Stimulated activated naive CD4-positive, alpha-beta T cell treated with Interleukin-2 at 50 U/mL for 16 hours (primary cell): ENCODE measurements around the gene RANGRF.

ENCODE experiments used
- DNase-seq: peaks from one replicate; lab custom pipeline; 2025; lab: John Stamatoyannopoulos, UW

RANGRF gene

DNA sequence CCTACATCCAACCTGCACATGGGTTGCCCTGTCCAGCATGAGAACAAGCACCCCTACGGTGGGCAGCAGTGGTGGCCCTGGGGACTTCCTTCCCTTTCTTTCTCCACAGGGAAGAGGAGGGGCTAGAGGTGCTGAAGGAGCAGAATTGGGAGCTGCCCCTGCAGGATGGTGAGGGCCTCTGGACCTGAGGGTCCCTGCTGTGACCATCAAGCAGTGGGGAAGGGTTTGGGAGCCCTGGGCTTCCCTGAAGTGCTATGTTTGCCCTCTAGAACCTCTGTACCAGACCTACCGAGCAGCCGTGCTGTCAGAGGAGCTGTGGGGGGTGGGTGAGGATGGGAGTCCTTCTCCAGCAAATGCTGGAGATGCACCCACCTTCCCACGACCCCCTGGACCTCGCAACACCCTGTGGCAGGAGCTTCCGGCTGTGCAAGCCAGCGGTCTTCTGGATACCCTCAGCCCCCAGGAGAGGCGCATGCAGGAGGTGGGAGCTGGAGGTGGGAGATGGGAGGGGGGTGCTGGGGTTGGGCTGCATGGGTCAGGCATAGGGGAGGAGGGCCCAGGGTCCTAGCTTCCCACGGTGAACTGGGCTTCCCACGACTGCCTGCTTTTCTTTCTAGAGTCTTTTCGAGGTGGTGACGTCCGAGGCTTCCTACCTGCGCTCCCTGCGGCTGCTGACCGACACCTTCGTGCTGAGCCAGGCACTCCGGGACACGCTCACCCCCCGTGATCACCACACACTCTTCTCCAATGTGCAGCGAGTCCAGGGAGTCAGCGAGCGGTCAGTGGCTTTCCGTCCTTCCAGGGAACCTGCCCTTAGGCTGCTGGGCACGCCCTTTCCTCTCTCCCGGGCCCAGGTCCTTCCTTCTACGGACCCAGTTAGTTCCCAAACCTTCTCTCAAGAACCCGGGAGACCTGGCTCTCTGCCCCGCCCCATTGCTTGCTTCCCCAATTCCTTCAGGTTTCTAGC, 26.6 kb downstream of the RANGRF start:
- no peak for DNase-seq

DNA sequence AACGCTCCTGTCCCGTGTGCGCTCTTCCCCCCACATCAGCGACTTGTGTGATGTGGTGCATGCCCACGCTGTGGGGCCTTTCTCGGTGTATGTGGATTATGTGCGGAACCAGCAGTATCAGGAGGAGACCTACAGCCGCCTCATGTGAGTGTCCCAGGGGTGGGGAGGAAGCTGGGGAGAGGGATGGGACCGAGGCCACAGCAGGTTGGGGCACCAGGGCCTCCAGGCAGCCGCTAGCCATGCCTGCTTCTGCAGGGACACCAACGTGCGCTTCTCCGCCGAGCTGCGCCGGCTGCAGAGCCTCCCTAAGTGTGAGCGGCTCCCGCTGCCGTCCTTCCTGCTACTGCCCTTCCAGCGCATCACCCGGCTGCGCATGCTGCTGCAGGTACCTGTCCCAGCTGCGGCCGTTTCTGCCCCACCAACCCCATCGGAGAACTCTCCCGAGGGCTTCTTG, 27.3 kb downstream of the RANGRF start:
- DNase-seq: no peak

GRCh38 chr17:8318010-8318935, 29.8 kb downstream of the RANGRF start:
- DNase-seq: no peak

GRCh38 chr17:8320262-8320661, 31.8 kb downstream of the RANGRF start:
- no peak for DNase-seq

DNA sequence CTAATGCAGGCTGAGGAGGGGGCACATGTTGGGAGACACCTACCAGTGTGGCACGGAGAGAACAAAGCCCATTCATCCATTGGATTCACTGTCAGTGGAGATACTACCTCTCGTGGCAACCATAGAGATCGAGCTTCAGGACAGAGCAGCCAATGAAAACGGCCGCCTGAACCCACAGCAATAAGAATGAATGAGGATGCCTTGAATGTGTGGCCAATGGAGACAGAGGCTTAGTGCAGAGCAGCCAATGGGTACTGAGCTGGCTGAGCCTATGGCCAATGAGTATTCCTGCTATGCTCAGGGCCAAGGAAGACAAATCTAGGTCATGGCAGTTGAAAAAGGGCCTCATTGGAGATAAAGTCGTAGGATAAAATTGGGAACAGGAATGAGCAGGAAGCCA, 32.5 kb downstream of the RANGRF start:
- DNase-seq: no peak

DNA sequence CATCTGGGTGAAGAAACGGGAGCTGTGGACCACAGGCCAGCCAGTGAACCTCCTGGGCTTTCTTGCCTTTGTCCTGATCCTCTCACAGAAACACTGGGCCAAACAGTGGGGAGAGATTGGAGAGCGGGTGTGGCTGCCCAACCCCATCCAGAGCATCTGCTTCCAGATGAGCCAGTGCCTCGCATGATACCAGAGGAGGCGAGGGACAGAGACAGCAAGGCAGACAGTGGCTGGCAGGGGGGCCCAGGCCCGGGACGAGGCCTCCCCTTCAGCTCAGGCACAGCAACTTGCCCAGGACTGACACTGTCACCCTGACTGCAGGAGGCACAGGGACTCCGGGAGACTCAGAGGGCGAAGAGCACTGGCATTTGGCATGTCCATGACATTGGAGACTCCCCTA, 33.6 kb downstream of the RANGRF start:
- no peak for DNase-seq

- no peak for DNase-seq
These were observed 35.7 kb downstream of the RANGRF start for GRCh38 chr17:8324132-8324531.

DNA sequence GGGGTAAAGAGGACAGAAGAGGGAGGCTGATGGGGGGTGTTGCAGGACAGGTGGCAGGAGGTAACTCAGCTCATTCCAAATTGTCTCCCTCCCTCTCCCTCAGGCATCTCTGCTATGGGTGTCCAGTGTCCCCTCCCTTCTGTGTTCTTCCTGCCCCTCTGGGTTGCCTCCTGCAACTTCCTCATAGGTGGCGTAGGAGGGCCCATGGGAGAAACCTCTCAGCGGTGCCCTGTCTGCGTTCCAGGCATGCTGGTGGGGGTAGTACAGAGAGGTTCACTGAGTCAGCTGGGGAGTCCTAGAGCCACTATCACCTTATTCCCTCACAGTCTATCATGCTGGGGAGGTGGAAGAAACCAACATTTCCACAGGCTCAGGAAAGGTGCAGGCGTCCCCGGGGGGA, 36.5 kb downstream of the RANGRF start:
- no peak for DNase-seq

GRCh38 chr17:8326511-8327302, 38.2 kb downstream of the RANGRF start:
- no peak for DNase-seq

DNA sequence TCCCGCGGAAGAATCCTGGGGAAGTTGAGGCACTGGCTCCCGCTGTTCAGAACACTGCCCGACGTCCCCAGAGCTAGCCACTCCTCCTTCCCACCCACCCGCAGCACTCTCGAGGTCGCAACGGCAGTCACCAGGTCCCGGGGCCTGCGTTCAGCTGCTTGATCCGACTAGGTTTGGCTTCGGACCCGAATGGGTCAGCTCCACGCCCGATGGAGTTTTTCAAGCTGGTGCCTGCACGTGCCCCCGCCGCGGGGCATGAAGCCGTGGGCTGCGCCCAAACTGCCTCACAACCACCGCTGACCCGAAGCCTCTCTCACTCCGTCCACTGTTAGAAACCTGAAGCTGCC, 38.8 kb downstream of the RANGRF start:
- DNase-seq: no peak

DNA sequence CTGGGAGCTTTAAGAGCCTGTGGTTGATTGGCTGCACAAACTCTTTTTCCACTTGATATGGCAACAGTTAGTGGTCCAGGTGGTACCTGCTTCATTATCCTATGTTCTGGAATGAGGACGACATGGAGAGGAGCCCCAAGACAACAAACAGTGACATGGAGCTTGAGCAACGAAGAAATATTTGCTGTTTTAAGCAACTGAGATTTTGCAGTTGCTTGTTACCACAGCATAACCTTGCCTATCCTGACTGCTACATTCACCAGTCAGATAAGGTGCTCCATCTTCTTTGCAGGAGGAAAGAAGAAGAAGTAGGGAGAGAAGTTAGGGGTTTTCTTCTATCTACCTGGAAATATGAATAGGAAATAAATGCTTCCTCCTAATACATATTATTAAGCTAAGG, 43.7 kb downstream of the RANGRF start:
- DNase-seq: no peak

DNA sequence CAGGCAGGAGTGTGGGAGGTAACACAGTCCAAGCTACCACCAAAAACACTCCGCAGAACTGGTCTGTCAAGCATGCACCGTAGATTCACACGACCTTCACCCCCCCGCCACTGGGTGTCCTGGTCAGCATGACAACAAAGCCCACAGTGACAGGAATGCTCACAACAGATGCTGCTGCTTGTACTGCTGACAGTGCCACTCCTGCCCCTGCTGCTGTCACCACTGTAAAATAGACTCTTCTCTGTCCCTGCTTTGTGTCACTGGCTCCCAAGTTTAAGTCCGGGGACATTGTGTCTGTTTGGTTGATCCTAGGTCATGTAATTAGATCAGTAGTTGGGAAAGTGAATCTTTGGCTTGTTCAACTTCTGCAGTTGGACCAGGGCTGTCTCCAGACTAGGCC, 44.2 kb downstream of the RANGRF start:
- no peak for DNase-seq

- no peak for DNase-seq
These were observed 44.8 kb downstream of the RANGRF start for GRCh38 chr17:8333281-8333680.

DNA sequence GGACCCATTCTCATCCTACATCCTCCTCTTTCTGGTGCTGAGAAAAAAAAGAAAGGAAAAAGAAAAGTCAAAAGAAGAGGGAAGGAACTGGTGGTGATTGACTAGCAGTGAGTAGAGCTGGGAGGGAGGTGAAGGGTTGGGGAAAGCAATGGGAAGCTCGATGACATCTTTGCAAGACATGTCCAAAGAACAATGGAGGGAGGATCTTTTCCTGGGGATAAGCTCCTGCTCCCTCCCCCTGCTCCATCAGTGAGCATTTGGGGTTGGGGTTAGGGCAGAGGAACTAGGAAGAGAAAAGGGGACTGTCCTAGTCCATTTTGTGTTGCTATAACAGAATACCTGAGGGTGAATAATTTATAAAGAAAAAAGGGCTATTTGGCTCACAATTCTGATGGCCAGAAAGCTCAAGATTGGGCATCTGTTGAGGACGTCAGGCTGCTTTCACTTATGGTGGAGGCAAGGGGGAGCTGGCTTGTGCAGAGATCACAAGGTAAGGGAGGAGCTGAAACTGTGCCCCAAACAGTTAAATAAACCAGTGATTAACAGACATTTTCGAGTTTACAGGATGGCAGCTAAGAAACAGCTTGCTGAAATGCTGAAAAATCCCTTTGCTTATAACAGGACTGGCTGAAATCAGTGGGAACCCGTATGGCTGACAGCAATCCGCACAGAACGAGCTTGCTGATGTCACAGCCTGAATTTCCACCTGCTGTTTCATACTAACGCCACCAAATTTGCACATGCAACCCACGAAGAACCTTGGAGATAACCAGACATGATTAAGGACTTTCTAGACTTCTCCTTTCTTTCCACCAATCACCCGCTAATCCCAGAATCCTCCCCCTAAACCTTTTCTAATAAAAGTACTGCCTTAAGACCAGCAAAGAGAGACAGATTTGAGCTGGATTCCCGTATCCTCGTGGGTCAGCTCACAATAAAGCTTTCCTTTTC, 49.6 kb downstream of the RANGRF start:
- no peak for DNase-seq

GRCh38 chr17:8338753-8339140, 50.3 kb downstream of the RANGRF start:
- DNase-seq: no peak

DNA sequence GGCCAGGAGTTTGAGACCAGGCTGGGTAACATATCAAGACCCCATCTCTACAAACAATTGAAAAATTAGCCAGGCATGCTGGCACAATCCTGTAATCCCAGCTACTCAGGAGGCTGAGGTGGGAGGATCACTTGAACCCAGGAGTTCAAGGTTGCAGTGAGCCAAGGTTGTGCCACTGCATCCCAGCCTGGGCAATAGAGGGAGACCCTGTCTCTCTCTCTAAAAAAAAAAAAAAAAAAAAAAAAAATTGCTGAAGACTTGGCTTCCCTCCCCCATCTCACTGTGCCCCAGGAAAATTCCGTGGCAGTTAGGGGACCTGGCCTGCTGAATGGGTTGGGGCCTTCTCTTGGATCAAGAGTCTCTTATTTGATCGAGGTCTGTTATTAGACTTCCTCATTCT, 51.1 kb downstream of the RANGRF start, which contains the start of gene ODF4:
Gene ODF4, plus strand, starts transcription at position 301 of the 400 bp plus-strand sequence. CDS start 212 bp downstream, outside the sequence.
- DNase-seq: no peak
